H1 (cell line): ENCODE measurements around the gene CST4. TPM values are rescaled to one million over a fixed set of nuclear protein-coding genes. Genes with fewer than 3 reads are reported as not detected.

Experiments used
- CTCF ChIA-PET: fragments of 300-600 bp; sonication (Branson Sonifier 250); formaldehyde crosslinking; loops from one replicate; lab custom pipeline; 2021; ENCODE audit not compliant: partially characterized antibody; lab: Charles Lee
- POLR2A ChIA-PET: fragments of 300-600 bp; sonication (Branson Sonifier 250); formaldehyde crosslinking; loops from one replicate; lab custom pipeline; 2021; ENCODE audit warnings: inconsistent platforms; ENCODE audit not compliant: partially characterized antibody; lab: Charles Lee
- DNase-seq, 2 experiments: peaks; one replicate each; pipeline versions ENCODE4 v3.0.0 to v3.0.0-alpha.2; 2010 to 2022; ENCODE audit warnings: low spot score in 2 of 2, low read depth in 1 of 2, mixed read lengths in 1 of 2
- FAIRE-seq: peaks from 2 replicates; lab custom pipeline; 2011; peaks lifted over from hg19 to GRCh38; lab: Jason Lieb, UNC
- H2AFZ ChIP-seq: 2 replicates; pipeline ENCODE4 v1.8.1; 2012; ENCODE audit warnings: low read length, inconsistent platforms
- H2AK5ac ChIP-seq: 2 replicates; pipeline ENCODE4 v1.6.1; 2013; ENCODE audit warnings: low read depth, low read length
- H2BK120ac ChIP-seq: replicated peaks from 2 replicates; pipeline ENCODE3; 2013; ENCODE audit warnings: low read depth, low read length, inconsistent platforms
- H2BK12ac ChIP-seq: 2 replicates; pipeline ENCODE4 v1.6.1; 2013; ENCODE audit warnings: low read depth, low read length
- H2BK15ac ChIP-seq: 2 replicates; pipeline ENCODE4 v1.6.1; 2013; ENCODE audit warnings: low read length
- H2BK20ac ChIP-seq: 2 replicates; pipeline ENCODE4 v1.6.1; 2013; ENCODE audit warnings: low read length
- H2BK5ac ChIP-seq: 2 replicates; pipeline ENCODE4 v1.6.1; 2013; ENCODE audit warnings: low read depth, low read length
- H3K14ac ChIP-seq: 2 replicates; pipeline ENCODE4 v1.6.1; 2013; ENCODE audit warnings: inconsistent platforms; ENCODE audit not compliant: insufficient read length
- H3K18ac ChIP-seq: 2 replicates; pipeline ENCODE4 v1.6.1; 2013; ENCODE audit warnings: low read length; ENCODE audit errors: extremely low read depth
- H3K23ac ChIP-seq: 2 replicates; pipeline ENCODE4 v1.6.1; 2013; ENCODE audit warnings: inconsistent platforms; ENCODE audit not compliant: insufficient read length
- H3K23me2 ChIP-seq: 2 replicates; pipeline ENCODE4 v1.6.1; 2013; ENCODE audit warnings: low read depth, low read length
- H3K27ac ChIP-seq: 2 replicates; pipeline ENCODE4 v1.6.1; 2011; ENCODE audit warnings: low read depth, low read length, inconsistent platforms
- H3K27me3 ChIP-seq, 4 experiments: replicated peaks in 1 of 4; 1 replicate in 1 of 4; 2 replicates in 3 of 4; pipeline versions ENCODE4 v1.6.1 to v1.8.1; 2011 to 2013; ENCODE audit warnings: low read length in 3 of 4, mild to moderate bottlenecking in 3 of 4, inconsistent platforms in 2 of 4, mixed read lengths in 2 of 4, moderate library complexity in 1 of 4; ENCODE audit not compliant: control insufficient read depth in 3 of 4, insufficient read depth in 3 of 4; ENCODE audit errors: extremely low read depth in 1 of 4
- H3K36me3 ChIP-seq, 4 experiments: 2 replicates each; pipeline versions ENCODE4 v1.6.1 to v1.8.1; 2011 to 2013; ENCODE audit warnings: mild to moderate bottlenecking in 4 of 4, low read length in 3 of 4, moderate library complexity in 2 of 4, control low read depth in 1 of 4, inconsistent platforms in 1 of 4; ENCODE audit not compliant: insufficient read depth in 4 of 4, control insufficient read depth in 2 of 4
- H3K4ac ChIP-seq: replicated peaks from 2 replicates; pipeline ENCODE3; 2013; ENCODE audit warnings: low read length, low read depth, mixed read lengths, inconsistent platforms; ENCODE audit not compliant: insufficient read length
- H3K4me1 ChIP-seq, 4 experiments: replicated peaks in 1 of 4; 1 replicate in 1 of 4; 2 replicates in 3 of 4; pipeline versions ENCODE4 v1.6.1 to v1.8.1; 2011 to 2013; ENCODE audit warnings: low read length in 3 of 4, inconsistent platforms in 2 of 4, mixed read lengths in 1 of 4; ENCODE audit not compliant: insufficient read depth in 4 of 4, control insufficient read depth in 3 of 4
- H3K4me2 ChIP-seq, 2 experiments: 2 replicates each; pipeline versions ENCODE4 v1.6.1 to v1.8.1; 2011 to 2013; ENCODE audit warnings: low read depth in 2 of 2, low read length in 2 of 2, control low read depth in 1 of 2, inconsistent platforms in 1 of 2, mild to moderate bottlenecking in 1 of 2; ENCODE audit not compliant: insufficient read depth in 1 of 2
- H3K4me3 ChIP-seq, 4 experiments: fragments of 200-600, 300-600 bp in 1 of 4; sonication (generic), shearing (Covaris generic), sonication (Bioruptor Twin) in 1 of 4; 2 replicates each; pipeline versions ENCODE4 v1.5.1 to v1.8.1; 2011 to 2016; ENCODE audit warnings: low read length in 4 of 4, low read depth in 3 of 4, control low read depth in 2 of 4, inconsistent platforms in 2 of 4, mild to moderate bottlenecking in 2 of 4, mixed read lengths in 1 of 4, moderate library complexity in 1 of 4; ENCODE audit not compliant: insufficient read depth in 2 of 4; ENCODE audit errors: extremely low read depth in 1 of 4
- H3K56ac ChIP-seq: replicated peaks from 2 replicates; pipeline ENCODE3; 2013; ENCODE audit warnings: low read depth, mild to moderate bottlenecking, mixed read lengths, low read length, inconsistent platforms; ENCODE audit not compliant: insufficient read length
- H3K79me1 ChIP-seq: 2 replicates; pipeline ENCODE4 v1.6.1; 2013; ENCODE audit warnings: low read depth, low read length, control low read depth
- H3K79me2 ChIP-seq, 2 experiments: 2 replicates each; pipeline versions ENCODE4 v1.6.1 to v1.8.1; 2012 to 2013; ENCODE audit warnings: low read length in 2 of 2, mild to moderate bottlenecking in 2 of 2, inconsistent platforms in 1 of 2; ENCODE audit not compliant: insufficient read depth in 2 of 2, control insufficient read depth in 1 of 2
- H3K9ac ChIP-seq, 4 experiments: replicated peaks in 1 of 4; 1 replicate in 1 of 4; 2 replicates in 3 of 4; pipeline versions ENCODE4 v1.6.1 to v1.8.1; 2011 to 2013; ENCODE audit warnings: low read depth in 3 of 4, low read length in 3 of 4, control low read depth in 2 of 4, mild to moderate bottlenecking in 2 of 4, moderate library complexity in 2 of 4, inconsistent platforms in 1 of 4; ENCODE audit errors: extremely low read depth in 1 of 4
- H3K9me3 ChIP-seq, 2 experiments: 2 replicates each; pipeline versions ENCODE4 v1.6.1 to v1.8.1; 2012 to 2013; ENCODE audit warnings: mild to moderate bottlenecking in 2 of 2, moderate library complexity in 2 of 2, control low read depth in 1 of 2, inconsistent platforms in 1 of 2, low read depth in 1 of 2, low read length in 1 of 2, mixed read lengths in 1 of 2; ENCODE audit not compliant: insufficient read depth in 2 of 2
- H4K20me1 ChIP-seq, 2 experiments: replicated peaks in 1 of 2; 2 replicates each; pipeline versions ENCODE3 to v1.8.1; 2011 to 2013; ENCODE audit warnings: inconsistent platforms in 2 of 2, low read length in 2 of 2, mild to moderate bottlenecking in 1 of 2; ENCODE audit not compliant: insufficient read depth in 2 of 2, control insufficient read depth in 1 of 2
- H4K5ac ChIP-seq: 2 replicates; pipeline ENCODE4 v1.6.1; 2013; ENCODE audit warnings: low read length, low read depth, mixed read lengths, inconsistent platforms; ENCODE audit not compliant: insufficient read length
- H4K8ac ChIP-seq: 2 replicates; pipeline ENCODE4 v1.8.0; 2013; ENCODE audit warnings: mild to moderate bottlenecking, moderate library complexity, low read length, inconsistent platforms; ENCODE audit not compliant: insufficient read depth; ENCODE audit errors: extremely low read depth
- H4K91ac ChIP-seq: replicated peaks from 2 replicates; pipeline ENCODE3; 2013; ENCODE audit warnings: low read length, mixed read lengths, inconsistent platforms; ENCODE audit not compliant: insufficient read length
- CBX5 ChIP-seq: fragments of 300-800, 300-1000 bp; sonication (generic); IDR thresholded peaks from 2 replicates; pipeline ENCODE4 v1.7.1; 2016; ENCODE audit warnings: antibody characterized with exemption, low read length, low read depth
- CBX8 ChIP-seq: fragments of 300-800, 300-1000 bp; sonication (generic); IDR thresholded peaks from 2 replicates; pipeline ENCODE4 v1.7.1; 2016; ENCODE audit warnings: low read depth, low read length, borderline replicate concordance
- POLR2AphosphoS5 ChIP-seq: IDR thresholded peaks from 2 replicates; pipeline ENCODE4 v1.6.1; 2011; ENCODE audit warnings: low read depth, low read length
- SP4 ChIP-seq: IDR thresholded peaks from 2 replicates; pipeline ENCODE4 v1.6.1; 2012; ENCODE audit warnings: low read length, inconsistent platforms
- USF2 ChIP-seq: IDR thresholded peaks from 2 replicates; pipeline ENCODE4 v1.6.1; 2011; ENCODE audit warnings: low read length, improper control_type of control experiment
- WGBS, 2 experiments: shearing (Covaris generic) in 1 of 2; methylation state at CpG; one replicate each; pipeline versions ENCODE4 v1.1.6 to v1.1.7; 2013 to 2015; ENCODE audit warnings: low lambda C conversion rate in 2 of 2, mixed read lengths in 2 of 2, inconsistent platforms in 1 of 2, low coverage in 1 of 2, missing lambda C conversion rate in 1 of 2; ENCODE audit not compliant: insufficient replicate concordance in 2 of 2, insufficient coverage in 1 of 2, insufficient read length in 1 of 2; ENCODE audit errors: extremely low coverage in 1 of 2, missing lambda C conversion rate in 1 of 2; 5-methylcytosine and 5-hydroxymethylcytosine counted together
- polyA plus RNA-seq, 7 experiments: library from polyadenylated mRNA; depleted of rRNA in 3 of 7; stranded (reverse) in 5 of 7; unstranded in 2 of 7; fragments of >200 nt in 5 of 7; fragments of 200-250 nt in 2 of 7; gene quantifications; 1 replicate in 5 of 7; 2 replicates in 1 of 7; 4 replicates in 1 of 7; pipeline versions ENCODE4 v1.2.1 to v1.2.3, GENCODE V29; 2011 to 2013; ENCODE audit warnings: missing spikeins in 2 of 7, mixed read lengths in 2 of 7
- total RNA-seq: library from RNA; stranded (reverse); fragmentation: NEBNext Ultra II Directional; extraction: Animal tissue kit (Norgen Biotek cat#: 25700); gene quantifications from 2 replicates; pipeline ENCODE4 v1.2.1, GENCODE V29; 2021
- TF ChIP-seq, protein P1 (sequence below): IDR thresholded peaks from 2 replicates; pipeline ENCODE4 v1.6.1; 2012; ENCODE audit warnings: inconsistent platforms

CST4 gene
- total and polyA plus RNA-seq, 2 of the 8 experiments (the other 6 are each of a cell fraction or from before 2014, with no cell fraction given) = not detected

- Histone ChIP-seq H4K91ac (no peak overlapping the region), H3K9ac (no peak overlapping the region), H2BK5ac (no peak overlapping the region), H2AK5ac (no peak overlapping the region), H3K14ac (no peak overlapping the region), H4K20me1 (no peaks in the 10 kb centered on the region), H4K5ac (no peak overlapping the region), H3K23me2 (no peaks in the 10 kb centered on the region), H3K9me3 (no peaks in the 10 kb centered on the region), H3K79me2 (no peaks in the 10 kb centered on the region), H3K36me3 (no peaks in the 10 kb centered on the region), H3K4me2 (no peak overlapping the region), H3K79me1 (no peaks in the 10 kb centered on the region), H2BK20ac (no peak overlapping the region), H3K4me3 (no peak overlapping the region), H2BK12ac (no peak overlapping the region), H3K4me1 (no peaks in the 10 kb centered on the region), H3K23ac (no peak overlapping the region), H3K27me3 (no peaks in the 10 kb centered on the region), H4K8ac (no peak overlapping the region), H2AFZ (no peak overlapping the region), H3K56ac (no peak overlapping the region), H2BK120ac (no peak overlapping the region), H3K27ac (no peak overlapping the region), H2BK15ac (no peak overlapping the region), H3K4ac (no peak overlapping the region), H3K18ac (no peak overlapping the region)
- DNase-seq (peak in 1 of 2 experiments; percentile 33), FAIRE-seq (no peak)
- POLR2A ChIA-PET = no interaction called here
- WGBS, 2 experiments = 94% methylated on average over 4 of the region's 4 CpGs; no CpG with 5 or more reads in 1 of the 2 experiments
- CTCF ChIA-PET = interaction anchor here (0.7 to 1.9 kb wide), 7 partner anchors 11 to 418 kb away, joined by 3 to 5 read pairs (median 3); no protein-coding TSS in a partner anchor
- TF ChIP-seq SP4 (no peak), CBX8 (no peak), USF2 (no peak), POLR2AphosphoS5 (no peak), CBX5 (no peak)
- TF ChIP-seq, protein P1, sequence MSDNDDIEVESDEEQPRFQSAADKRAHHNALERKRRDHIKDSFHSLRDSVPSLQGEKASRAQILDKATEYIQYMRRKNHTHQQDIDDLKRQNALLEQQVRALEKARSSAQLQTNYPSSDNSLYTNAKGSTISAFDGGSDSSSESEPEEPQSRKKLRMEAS = no peak
Measured at GRCh38 chr20:23686046-23686750, 2.6 kb downstream of the CST4 start.
